ENCODE data around the gene TDRD3. TPM values are rescaled to one million over a fixed set of nuclear protein-coding genes. Genes with fewer than 3 reads are reported as not detected.

TDRD3 gene
- total and polyA plus RNA-seq, 4 donors = 9.3 to 44.3 (median 23.4) TPM

- Histone ChIP-seq H3K9me3 (ENCODE audit: control insufficient read depth, low read length) (no peaks in the 10 kb centered on the region), H3K4me1 (ENCODE audit: control insufficient read depth in 1 of 2, insufficient read depth in 2 of 2, low read length in 2 of 2) (no peaks in the 10 kb centered on the region), H3K4me3 (ENCODE audit: low read length in 2 of 2) (no peak overlapping the region), H3K36me3 (ENCODE audit: control insufficient read depth in 1 of 2, insufficient read depth in 2 of 2, low read length in 1 of 2) (no peaks in the 10 kb centered on the region), H3K27ac (ENCODE audit: low read depth in 1 of 2, low read length in 2 of 2) (no peak overlapping the region), H3K27me3 (ENCODE audit: control insufficient read depth in 1 of 2, insufficient read depth in 2 of 2, low read length in 1 of 2) (no peaks in the 10 kb centered on the region)
- WGBS, 2 donors = 69 to 72% methylated on average over 1 of the region's 1 CpG
- no peak for DNase-seq
- ATAC-seq (ENCODE audit: low FRiP score) = no peak
- intact Hi-C loops (cut with DNase I) = no loop called here
Observed at GRCh38 chr13:60494296-60494695, 97.3 kb downstream of the TDRD3 start.

- Histone ChIP-seq H3K36me3 (ENCODE audit: control insufficient read depth in 1 of 2, insufficient read depth in 2 of 2, low read length in 1 of 2) (peaks cover 0 to 3% of the 10 kb centered on the region in 2 donors), H3K27ac (ENCODE audit: low read depth in 1 of 2, low read length in 2 of 2) (no peak overlapping the region), H3K9me3 (ENCODE audit: control insufficient read depth, low read length) (peaks cover 5% of the 10 kb centered on the region), H3K4me1 (ENCODE audit: control insufficient read depth in 1 of 2, insufficient read depth in 2 of 2, low read length in 2 of 2) (no peaks in the 10 kb centered on the region), H3K27me3 (ENCODE audit: control insufficient read depth in 1 of 2, insufficient read depth in 2 of 2, low read length in 1 of 2) (no peaks in the 10 kb centered on the region), H3K4me3 (ENCODE audit: low read length in 2 of 2) (no peak overlapping the region)
- 98 to 100% methylated on average over 1 of the region's 1 CpG for WGBS, 2 donors
- ATAC-seq (ENCODE audit: low FRiP score) = no peak
- intact Hi-C loops (cut with DNase I) = no loop called here
- no peak for DNase-seq
Observed at GRCh38 chr13:60501236-60501635, 104.2 kb downstream of the TDRD3 start.

GRCh38 chr13:60509601-60510386 is 112.8 kb downstream of the TDRD3 start:
- H3K4me3 ChIP-seq (ENCODE audit: low read length in 2 of 2) = no peak overlapping the region
- WGBS, 2 donors = 69 to 73% methylated on average over 3 of the region's 3 CpGs
- H3K27ac ChIP-seq (ENCODE audit: low read depth in 1 of 2, low read length in 2 of 2) = no peak overlapping the region
- peaks cover under 1% of the 10 kb centered on the region for H3K9me3 ChIP-seq (ENCODE audit: control insufficient read depth, low read length)
- DNase-seq = no peak
- peaks cover 0 to 1% of the 10 kb centered on the region in 2 donors for H3K36me3 ChIP-seq (ENCODE audit: control insufficient read depth in 1 of 2, insufficient read depth in 2 of 2, low read length in 1 of 2)
- H3K4me1 ChIP-seq (ENCODE audit: control insufficient read depth in 1 of 2, insufficient read depth in 2 of 2, low read length in 2 of 2) = no peaks in the 10 kb centered on the region
- no peaks in the 10 kb centered on the region for H3K27me3 ChIP-seq (ENCODE audit: control insufficient read depth in 1 of 2, insufficient read depth in 2 of 2, low read length in 1 of 2)
- intact Hi-C loops (cut with DNase I) = no loop called here
- no peak for ATAC-seq (ENCODE audit: low FRiP score)

- ATAC-seq (ENCODE audit: low FRiP score) = no peak
- 89 to 93% methylated on average over 2 of the region's 2 CpGs for whole genome bisulfite sequencing, 2 donors
- no peak overlapping the region for H3K4me3 ChIP-seq (ENCODE audit: low read length in 2 of 2)
- peaks cover 2 to 3% of the 10 kb centered on the region in 2 donors for H3K36me3 ChIP-seq (ENCODE audit: control insufficient read depth in 1 of 2, insufficient read depth in 2 of 2, low read length in 1 of 2)
- no peak overlapping the region for H3K27ac ChIP-seq (ENCODE audit: low read depth in 1 of 2, low read length in 2 of 2)
- DNase-seq = no peak
- intact Hi-C loops (cut with DNase I) = no loop called here
- H3K27me3 ChIP-seq (ENCODE audit: control insufficient read depth in 1 of 2, insufficient read depth in 2 of 2, low read length in 1 of 2) = no peaks in the 10 kb centered on the region
- no peaks in the 10 kb centered on the region for H3K4me1 ChIP-seq (ENCODE audit: control insufficient read depth in 1 of 2, insufficient read depth in 2 of 2, low read length in 2 of 2)
- H3K9me3 ChIP-seq (ENCODE audit: control insufficient read depth, low read length) = no peaks in the 10 kb centered on the region
Observed at GRCh38 chr13:60511637-60512036, 114.6 kb downstream of the TDRD3 start.

- Histone ChIP-seq H3K27me3 (ENCODE audit: control insufficient read depth in 1 of 2, insufficient read depth in 2 of 2, low read length in 1 of 2) (no peaks in the 10 kb centered on the region), H3K9me3 (ENCODE audit: control insufficient read depth, low read length) (no peaks in the 10 kb centered on the region), H3K36me3 (ENCODE audit: control insufficient read depth in 1 of 2, insufficient read depth in 2 of 2, low read length in 1 of 2) (peaks cover 4% of the 10 kb centered on the region in 2 donors), H3K27ac (ENCODE audit: low read depth in 1 of 2, low read length in 2 of 2) (no peak overlapping the region), H3K4me1 (ENCODE audit: control insufficient read depth in 1 of 2, insufficient read depth in 2 of 2, low read length in 2 of 2) (no peaks in the 10 kb centered on the region), H3K4me3 (ENCODE audit: low read length in 2 of 2) (no peak overlapping the region)
- WGBS, 2 donors = 93 to 94% methylated on average over 1 of the region's 1 CpG
- no peak for DNase-seq
- intact Hi-C loops (cut with DNase I) = no loop called here
- no peak for ATAC-seq (ENCODE audit: low FRiP score)
Observed at GRCh38 chr13:60514891-60515290, 117.9 kb downstream of the TDRD3 start.

- Histone ChIP-seq H3K4me1 (ENCODE audit: control insufficient read depth in 1 of 2, insufficient read depth in 2 of 2, low read length in 2 of 2) (no peaks in the 10 kb centered on the region), H3K36me3 (ENCODE audit: control insufficient read depth in 1 of 2, insufficient read depth in 2 of 2, low read length in 1 of 2) (peaks cover 4% of the 10 kb centered on the region in 2 donors), H3K9me3 (ENCODE audit: control insufficient read depth, low read length) (no peaks in the 10 kb centered on the region), H3K27me3 (ENCODE audit: control insufficient read depth in 1 of 2, insufficient read depth in 2 of 2, low read length in 1 of 2) (no peaks in the 10 kb centered on the region), H3K27ac (ENCODE audit: low read depth in 1 of 2, low read length in 2 of 2) (no peak overlapping the region), H3K4me3 (ENCODE audit: low read length in 2 of 2) (no peak overlapping the region)
- intact Hi-C loops (cut with DNase I) = no loop called here
- DNase-seq (no peak), ATAC-seq (ENCODE audit: low FRiP score) (no peak)
Observed at GRCh38 chr13:60519496-60519895, 122.5 kb downstream of the TDRD3 start.

GRCh38 chr13:60520902-60521569 is 124.0 kb downstream of the TDRD3 start:
- H3K4me1 ChIP-seq (ENCODE audit: control insufficient read depth in 1 of 2, insufficient read depth in 2 of 2, low read length in 2 of 2) = no peaks in the 10 kb centered on the region
- intact Hi-C loops (cut with DNase I) = no loop called here
- 89% methylated on average over 4 of the region's 4 CpGs for WGBS, 2 donors
- H3K27ac ChIP-seq (ENCODE audit: low read depth in 1 of 2, low read length in 2 of 2) = no peak overlapping the region
- no peaks in the 10 kb centered on the region for H3K27me3 ChIP-seq (ENCODE audit: control insufficient read depth in 1 of 2, insufficient read depth in 2 of 2, low read length in 1 of 2)
- peaks cover 4% of the 10 kb centered on the region in 2 donors for H3K36me3 ChIP-seq (ENCODE audit: control insufficient read depth in 1 of 2, insufficient read depth in 2 of 2, low read length in 1 of 2)
- no peak for DNase-seq
- no peak overlapping the region for H3K4me3 ChIP-seq (ENCODE audit: low read length in 2 of 2)
- ATAC-seq (ENCODE audit: low FRiP score) = no peak
- no peaks in the 10 kb centered on the region for H3K9me3 ChIP-seq (ENCODE audit: control insufficient read depth, low read length)

GRCh38 chr13:60538566-60538965 is 141.5 kb downstream of the TDRD3 start:
- intact Hi-C loops (cut with DNase I) = no loop called here
- DNase-seq (no peak), ATAC-seq (ENCODE audit: low FRiP score) (no peak)
- H3K4me1 ChIP-seq (ENCODE audit: control insufficient read depth in 1 of 2, insufficient read depth in 2 of 2, low read length in 2 of 2) = no peaks in the 10 kb centered on the region
- H3K27me3 ChIP-seq (ENCODE audit: control insufficient read depth in 1 of 2, insufficient read depth in 2 of 2, low read length in 1 of 2) = no peaks in the 10 kb centered on the region
- no peaks in the 10 kb centered on the region for H3K9me3 ChIP-seq (ENCODE audit: control insufficient read depth, low read length)
- H3K36me3 ChIP-seq (ENCODE audit: control insufficient read depth in 1 of 2, insufficient read depth in 2 of 2, low read length in 1 of 2) = no peaks in the 10 kb centered on the region
- H3K27ac ChIP-seq (ENCODE audit: low read depth in 1 of 2, low read length in 2 of 2) = no peak overlapping the region
- 54 to 70% methylated on average over 1 of the region's 1 CpG for WGBS, 2 donors
- no peak overlapping the region for H3K4me3 ChIP-seq (ENCODE audit: low read length in 2 of 2)

GRCh38 chr13:60540276-60540675 is 143.3 kb downstream of the TDRD3 start:
- WGBS, 2 donors = 96% methylated on average over 4 of the region's 4 CpGs
- Histone ChIP-seq H3K27ac (ENCODE audit: low read depth in 1 of 2, low read length in 2 of 2) (no peak overlapping the region), H3K27me3 (ENCODE audit: control insufficient read depth in 1 of 2, insufficient read depth in 2 of 2, low read length in 1 of 2) (no peaks in the 10 kb centered on the region), H3K36me3 (ENCODE audit: control insufficient read depth in 1 of 2, insufficient read depth in 2 of 2, low read length in 1 of 2) (no peaks in the 10 kb centered on the region), H3K4me3 (ENCODE audit: low read length in 2 of 2) (no peak overlapping the region), H3K4me1 (ENCODE audit: control insufficient read depth in 1 of 2, insufficient read depth in 2 of 2, low read length in 2 of 2) (no peaks in the 10 kb centered on the region), H3K9me3 (ENCODE audit: control insufficient read depth, low read length) (no peaks in the 10 kb centered on the region)
- no peak for ATAC-seq (ENCODE audit: low FRiP score)
- no peak for DNase-seq
- intact Hi-C loops (cut with DNase I) = no loop called here

Data from aorta (tissue), 5 donors.